Right lobe of liver (tissue), 6 donors: ENCODE data around the gene HIVEP2. TPM values are rescaled to one million over a fixed set of nuclear protein-coding genes. Genes with fewer than 3 reads are reported as not detected.

Experiments
- ATAC-seq, 4 donors: fragments of 200-7000 bp; cut with Tn5 transposase; one replicate each; pipeline ENCODE4 v1.9.1; 2020; ENCODE audit warnings: mild to moderate bottlenecking in 4 of 4, moderate library complexity in 4 of 4
- DNase-seq, 3 donors: peaks; one replicate each; pipeline ENCODE4 v3.0.0-alpha.2; 2020
- H3K27ac ChIP-seq, 3 donors: fragments of 200-600 bp; one replicate each; pipeline ENCODE4 v1.8.0; 2022
- H3K27me3 ChIP-seq, 2 donors: fragments of 200-600 bp; one replicate each; pipeline ENCODE4 v1.8.0; 2022
- H3K36me3 ChIP-seq, 4 donors: fragments of 200-600 bp; sonication (generic) in 1 of 4; one replicate each; pipeline versions ENCODE4 v1.5.1 to v1.8.0; 2017 to 2022; ENCODE audit warnings: control low read depth in 1 of 4
- H3K4me1 ChIP-seq, 4 donors: fragments of 200-600 bp; sonication (generic) in 1 of 4; one replicate each; pipeline versions ENCODE4 v1.5.1 to v1.8.0; 2017 to 2022; ENCODE audit warnings: control low read depth in 1 of 4
- H3K4me3 ChIP-seq, 3 donors: fragments of 200-600 bp; one replicate each; pipeline ENCODE4 v1.8.0; 2022
- H3K9me3 ChIP-seq, 4 donors: fragments of 200-600 bp; sonication (generic) in 1 of 4; one replicate each; pipeline versions ENCODE4 v1.5.1 to v1.8.0; 2017 to 2022; ENCODE audit warnings: control low read depth in 1 of 4
- POLR2A ChIP-seq: fragments of 450-650 bp; IDR thresholded peaks from one replicate; pipeline ENCODE4 v1.6.1; 2017; ENCODE audit warnings: antibody characterized with exemption, mild to moderate bottlenecking
- WGBS: methylation state at CpG from one replicate; pipeline ENCODE4 v1.1.6; 2018; ENCODE audit warnings: low coverage, low lambda C conversion rate; ENCODE audit not compliant: insufficient coverage; ENCODE audit errors: missing lambda C conversion rate; 5-methylcytosine and 5-hydroxymethylcytosine counted together
- intact Hi-C, 2 donors: fragments of 100-400 bp; cut with DNase I; formaldehyde crosslinking; loops; one replicate each; pipeline versions ENCODE4 v1.11.2 to v1.14.1; 2022
- total RNA-seq, 6 experiments: library from RNA; depleted of rRNA in 2 of 6; stranded (reverse); fragments of >200 nt in 2 of 6; fragmentation: NEBNext Ultra II Directional in 3 of 6; extraction: Animal tissue kit (Norgen Biotek cat#: 25700) in 3 of 6; gene quantifications; one replicate each; pipeline versions ENCODE4 v1.1.0 to v1.2.4, GENCODE V29; 2016 to 2023
- TF ChIP-seq, protein P1 (sequence below), 4 donors: fragments of 200-600 bp in 3 of 4; fragments of 450-650 bp in 1 of 4; IDR thresholded peaks; one replicate each; pipeline versions ENCODE4 v1.5.1 to v1.8.0; 2016 to 2022; ENCODE audit warnings: antibody characterized with exemption in 4 of 4, mild to moderate bottlenecking in 2 of 4
- donor health status: DM: no; HTN: yes; CAD: no.
- donor health status: DM: no; HTN: no; CAD: no.
- donor health status: DM: no; HTN: no; CAD: no.
- donor health status: DM: no; HTN: yes; CAD: no.
- donor health status: DM: no; HTN: yes; CAD: no.

The HIVEP2 gene
- total RNA-seq, 6 experiments from 2014 or later = 3.0 to 8.9 (median 5.1) TPM

DNA sequence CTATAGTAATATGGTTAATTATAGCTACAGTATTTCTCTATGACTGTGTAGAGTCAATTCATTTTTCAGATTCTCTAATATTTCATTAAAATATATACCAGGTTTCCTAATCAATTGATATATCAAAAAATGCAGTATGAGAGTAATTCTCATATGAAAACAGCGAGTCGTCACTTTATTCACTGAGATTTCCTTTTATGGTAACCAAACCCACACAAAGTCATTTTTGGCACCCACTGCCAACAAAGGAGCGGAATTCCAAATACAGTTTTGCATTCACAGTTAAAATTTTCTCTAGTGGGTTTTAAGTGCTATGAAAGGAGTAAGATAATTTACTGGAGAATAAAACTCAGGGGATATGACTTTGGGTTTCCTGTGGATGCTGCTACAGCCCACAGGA is 163.8 kb downstream of the HIVEP2 start:
- no peak overlapping the region for H3K27ac ChIP-seq
- H3K27me3 ChIP-seq = no peaks in the 10 kb centered on the region
- H3K4me1 ChIP-seq = peaks cover 0 to 8% (median 4%) of the 10 kb centered on the region in 4 donors
- no peak for ATAC-seq
- no peaks in the 10 kb centered on the region for H3K36me3 ChIP-seq
- H3K4me3 ChIP-seq = no peak overlapping the region
- H3K9me3 ChIP-seq = no peaks in the 10 kb centered on the region
- no peak for TF ChIP-seq POLR2A
- TF ChIP-seq, protein P1, sequence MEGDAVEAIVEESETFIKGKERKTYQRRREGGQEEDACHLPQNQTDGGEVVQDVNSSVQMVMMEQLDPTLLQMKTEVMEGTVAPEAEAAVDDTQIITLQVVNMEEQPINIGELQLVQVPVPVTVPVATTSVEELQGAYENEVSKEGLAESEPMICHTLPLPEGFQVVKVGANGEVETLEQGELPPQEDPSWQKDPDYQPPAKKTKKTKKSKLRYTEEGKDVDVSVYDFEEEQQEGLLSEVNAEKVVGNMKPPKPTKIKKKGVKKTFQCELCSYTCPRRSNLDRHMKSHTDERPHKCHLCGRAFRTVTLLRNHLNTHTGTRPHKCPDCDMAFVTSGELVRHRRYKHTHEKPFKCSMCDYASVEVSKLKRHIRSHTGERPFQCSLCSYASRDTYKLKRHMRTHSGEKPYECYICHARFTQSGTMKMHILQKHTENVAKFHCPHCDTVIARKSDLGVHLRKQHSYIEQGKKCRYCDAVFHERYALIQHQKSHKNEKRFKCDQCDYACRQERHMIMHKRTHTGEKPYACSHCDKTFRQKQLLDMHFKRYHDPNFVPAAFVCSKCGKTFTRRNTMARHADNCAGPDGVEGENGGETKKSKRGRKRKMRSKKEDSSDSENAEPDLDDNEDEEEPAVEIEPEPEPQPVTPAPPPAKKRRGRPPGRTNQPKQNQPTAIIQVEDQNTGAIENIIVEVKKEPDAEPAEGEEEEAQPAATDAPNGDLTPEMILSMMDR (IDR thresholded peaks at IDR 0.05) = no peak
- no peak for DNase-seq
- 94% methylated on average over 3 of the region's 3 CpGs for WGBS
- intact Hi-C loops = no loop called here

DNA sequence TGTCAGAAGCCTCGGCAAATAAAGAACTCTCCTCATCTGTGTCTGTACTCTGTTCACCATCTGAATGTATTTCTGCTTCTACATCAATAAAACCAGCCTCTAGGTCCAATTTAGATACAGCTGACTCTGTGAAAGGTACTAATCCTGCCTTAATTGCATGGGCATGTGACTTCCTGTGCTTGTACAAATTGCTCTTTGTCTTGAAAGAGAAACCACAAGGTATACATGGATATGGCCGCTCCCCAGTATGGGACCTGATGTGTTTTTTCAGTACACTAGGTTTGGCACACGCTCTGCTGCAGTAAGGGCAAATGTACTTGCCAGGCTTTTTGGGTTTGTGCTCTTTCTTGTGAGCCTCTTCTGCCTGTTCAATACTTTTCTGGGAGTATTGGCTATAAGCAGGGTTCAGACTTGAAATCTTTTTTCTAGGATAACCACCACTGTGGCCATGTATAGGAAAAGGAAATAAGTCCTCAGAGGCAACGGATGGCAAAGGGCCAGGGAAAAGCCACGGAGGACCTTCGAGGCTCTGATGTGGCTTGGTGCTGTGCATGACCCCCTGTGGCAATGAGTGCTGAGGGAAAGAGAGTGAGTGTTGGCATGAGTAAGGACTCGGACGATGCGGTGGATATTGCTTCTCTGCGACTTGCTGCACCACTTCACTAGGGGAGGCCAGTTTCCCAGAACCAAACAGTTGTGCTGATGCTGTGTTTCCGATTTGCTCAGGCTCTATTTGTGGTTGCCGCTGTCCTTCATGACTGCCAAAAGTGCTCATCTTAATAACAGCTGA is 170.9 kb downstream of the HIVEP2 start:
- DNase-seq = no peak
- Histone ChIP-seq H3K4me1 (peaks cover 0 to 8% (median 4%) of the 10 kb centered on the region in 4 donors), H3K4me3 (no peak overlapping the region), H3K27me3 (no peaks in the 10 kb centered on the region), H3K27ac (no peak overlapping the region), H3K9me3 (no peaks in the 10 kb centered on the region), H3K36me3 (peaks cover 0 to 4% (median 0%) of the 10 kb centered on the region in 4 donors)
- TF ChIP-seq POLR2A = no peak
- TF ChIP-seq, protein P1 (IDR thresholded peaks at IDR 0.05) = no peak
- intact Hi-C loops = no loop called here
- ATAC-seq = no peak
- 93% methylated on average over 10 of the region's 12 CpGs for WGBS

DNA sequence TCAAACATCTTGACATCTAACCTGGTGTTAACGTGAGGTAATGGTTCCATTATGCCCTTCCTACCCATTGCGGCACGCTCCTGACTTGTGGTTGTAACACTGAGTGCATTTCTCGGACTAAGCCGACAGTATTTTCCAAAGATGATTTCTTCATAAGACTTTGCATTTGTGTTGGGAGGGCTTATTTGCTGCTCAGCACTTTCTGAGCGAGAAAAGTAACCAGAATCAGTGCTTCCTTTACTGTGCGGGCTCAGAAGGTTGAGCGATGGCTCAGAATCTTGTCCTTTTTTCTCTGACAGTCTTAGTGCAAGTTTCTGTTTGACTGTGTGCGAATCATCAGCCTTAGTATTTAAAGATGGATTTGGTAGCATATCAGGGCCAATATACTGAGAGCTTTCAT is 171.7 kb downstream of the HIVEP2 start:
- ATAC-seq (no peak), DNase-seq (no peak)
- H3K4me1 ChIP-seq = peaks cover 0 to 7% (median 4%) of the 10 kb centered on the region in 4 donors
- H3K27ac ChIP-seq = no peak overlapping the region
- peaks cover 0 to 4% (median 0%) of the 10 kb centered on the region in 4 donors for H3K36me3 ChIP-seq
- intact Hi-C loops = no loop called here
- WGBS = 92% methylated on average over 9 of the region's 9 CpGs
- H3K9me3 ChIP-seq = no peaks in the 10 kb centered on the region
- no peak overlapping the region for H3K4me3 ChIP-seq
- TF ChIP-seq, protein P1 (IDR thresholded peaks at IDR 0.05) = no peak
- TF ChIP-seq POLR2A = no peak
- H3K27me3 ChIP-seq = no peaks in the 10 kb centered on the region

DNA sequence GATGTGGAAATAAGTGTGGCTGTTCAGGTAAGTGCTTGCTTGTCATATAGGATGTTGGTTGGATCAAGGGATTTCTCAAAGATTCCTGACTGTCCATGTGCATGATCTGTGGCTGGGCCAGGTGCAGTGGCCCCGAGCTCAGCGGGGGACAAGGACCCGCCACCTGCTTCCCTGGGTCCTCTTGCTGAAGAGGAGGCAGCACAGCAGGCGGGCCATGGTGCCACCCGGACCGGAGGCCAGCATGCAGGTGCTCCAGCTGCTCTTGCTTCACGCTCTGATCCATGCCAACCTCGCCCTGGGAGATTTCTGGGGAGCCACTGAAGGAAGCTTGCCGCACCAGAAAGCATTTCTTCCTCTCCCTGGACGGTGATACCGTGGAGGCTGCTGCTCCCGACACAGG is 173.8 kb downstream of the HIVEP2 start:
- Histone ChIP-seq H3K4me1 (no peaks in the 10 kb centered on the region), H3K36me3 (peaks cover 0 to 4% (median 0%) of the 10 kb centered on the region in 4 donors), H3K27me3 (no peaks in the 10 kb centered on the region), H3K9me3 (no peaks in the 10 kb centered on the region), H3K27ac (no peak overlapping the region), H3K4me3 (no peak overlapping the region)
- intact Hi-C loops = no loop called here
- no peak for TF ChIP-seq POLR2A
- TF ChIP-seq, protein P1 (IDR thresholded peaks at IDR 0.05) = no peak
- ATAC-seq = no peak
- WGBS = 100% methylated on average over 1 of the region's 12 CpGs
- no peak for DNase-seq
